ENCODE results near the gene NEURL1B. TPM values are rescaled to one million over a fixed set of nuclear protein-coding genes. Genes with fewer than 3 reads are reported as not detected.

The NEURL1B gene
- total and polyA plus RNA-seq, 10 of the 15 experiments (the other 5 are each of a cell fraction or from before 2014, with no cell fraction given) = 0.04 to 0.28 (median 0.05) TPM; not detected in 4

- no peaks in the 10 kb centered on the region for H3K79me2 ChIP-seq (ENCODE audit: control insufficient read depth, insufficient read depth, low read length)
- H3K27me3 ChIP-seq (replicated peaks in 1 of 2; ENCODE audit: control insufficient read depth in 2 of 2, insufficient read depth in 2 of 2, low read length in 1 of 2) = peaks cover 0 to 1% of the 10 kb centered on the region in 2 experiments; a peak in 2 of 4 replicates
- no peak overlapping the region for H2AFZ ChIP-seq (ENCODE audit: control insufficient read depth, low read depth, low read length)
- ChIA-PET SMC1A (ENCODE audit: uncharacterized antibody, unreplicated experiment) (no interaction called here), CTCF (no interaction called here), POLR2A (no interaction called here), RAD21 (ENCODE audit: unreplicated experiment) (no interaction called here)
- 33% methylated on average over 12 of the region's 12 CpGs for WGBS (ENCODE audit: insufficient coverage, insufficient replicate concordance, low lambda C conversion rate, missing lambda C conversion rate)
- H3K4me3 ChIP-seq = no peak overlapping the region
- in situ Hi-C loops (cut with MboI) = no loop called here
- no peak overlapping the region for H3K4me2 ChIP-seq (ENCODE audit: control insufficient read depth, insufficient read depth)
- DNase-seq (ENCODE audit: low read depth, low spot score) (no peak), ATAC-seq (no peak), FAIRE-seq (no peak)
- H3K9ac ChIP-seq (ENCODE audit: control insufficient read depth, insufficient read depth, low read length) = no peak overlapping the region
- TF ChIP-seq ATF2 (IDR thresholded peaks at IDR 0.05; ENCODE audit: low read length) (no peak), ZBED1 (IDR thresholded peaks at IDR 0.05; ENCODE audit: borderline replicate concordance) (no peak), CTCF (IDR thresholded peaks at IDR 0.05 in 2 of 3, conservative IDR thresholded peaks at IDR 0.05 in 1 of 3; ENCODE audit: control insufficient read depth in 2 of 3, extremely low read depth in 1 of 3, insufficient read depth in 1 of 3, low read depth in 3 of 3, low read length in 3 of 3) (no peak), RAD51 (IDR thresholded peaks at IDR 0.05) (no peak), FOXK2 (IDR thresholded peaks at IDR 0.05) (no peak), KAT2A (conservative IDR thresholded peaks at IDR 0.05; ENCODE audit: control insufficient read depth, low read depth, low read length) (no peak), KDM1A (IDR thresholded peaks at IDR 0.05; ENCODE audit: borderline replicate concordance) (no peak), HDAC2 (IDR thresholded peaks at IDR 0.05) (no peak), HDGF (IDR thresholded peaks at IDR 0.05) (no peak), NR2C1 (IDR thresholded peaks at IDR 0.05) (no peak), E4F1 (IDR thresholded peaks at IDR 0.05; ENCODE audit: borderline replicate concordance, partially characterized antibody) (no peak), ZNF217 (IDR thresholded peaks at IDR 0.05) (no peak), ETV6 (conservative IDR thresholded peaks at IDR 0.05 in 1 of 2, IDR thresholded peaks at IDR 0.05 in 1 of 2; ENCODE audit: borderline replicate concordance in 1 of 2, low read depth in 1 of 2) (no peak), ZNF687 (IDR thresholded peaks at IDR 0.05) (no peak), EGR1 (IDR thresholded peaks at IDR 0.05; ENCODE audit: borderline replicate concordance in 1 of 2, low read depth in 2 of 2, low read length in 2 of 2) (no peak)
- H4K20me1 ChIP-seq (ENCODE audit: control insufficient read depth, insufficient read depth) = no peaks in the 10 kb centered on the region
- H3K4me1 ChIP-seq (ENCODE audit: control insufficient read depth, insufficient read depth, low read length) = no peaks in the 10 kb centered on the region
- no peak overlapping the region for H3K27ac ChIP-seq (ENCODE audit: control insufficient read depth, insufficient read depth)
- no peaks in the 10 kb centered on the region for H3K9me3 ChIP-seq (replicated peaks; ENCODE audit: control insufficient read depth, insufficient read depth, low read length)
- H3K36me3 ChIP-seq (ENCODE audit: control insufficient read depth in 2 of 2, insufficient read depth in 2 of 2, low read length in 1 of 2) = no peaks in the 10 kb centered on the region
- BruUV-seq (replicated peaks) = no TSS peak
- intact Hi-C loops (cut with micrococcal nuclease; ENCODE audit: unreplicated experiment) = no loop called here
Measured at GRCh38 chr5:172635038-172635437, 6.0 kb upstream of the NEURL1B start.
